ENCODE measurements around the gene AKAP1.

DNA sequence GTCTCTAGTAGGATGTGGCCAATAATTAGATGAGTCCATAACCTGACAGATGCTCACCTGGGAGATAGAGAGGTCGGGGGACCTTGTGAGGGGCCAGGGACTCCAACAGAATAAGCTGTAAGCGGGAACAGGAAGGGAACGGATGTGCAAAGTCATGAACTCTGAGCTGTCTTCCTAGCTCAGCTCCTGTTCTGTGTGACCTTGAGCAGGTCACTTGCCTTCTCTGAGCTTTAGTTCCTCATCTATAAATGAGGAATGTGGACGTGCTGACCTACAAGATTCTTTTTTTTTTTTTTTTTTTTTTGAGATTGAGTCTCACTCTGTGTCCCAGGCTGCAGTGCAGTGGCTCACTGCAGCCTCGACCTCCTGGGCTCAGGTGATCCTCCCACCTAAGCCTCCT lies 58.9 kb downstream of the AKAP1 start:
- TF ChIP-seq CTCF (IDR thresholded peaks at IDR 0.05; ENCODE audit: poor library complexity, severe bottlenecking): no peak
- TF ChIP-seq EP300 (conservative IDR thresholded peaks at IDR 0.05; ENCODE audit: poor library complexity, severe bottlenecking): no peak
- no peak for TF ChIP-seq RAD21 (conservative IDR thresholded peaks at IDR 0.05)
- no peak for TF ChIP-seq EZH2 (IDR thresholded peaks at IDR 0.05; ENCODE audit: borderline replicate concordance, insufficient read depth, low read length, poor library complexity, severe bottlenecking)
- TF ChIP-seq, protein P1, sequence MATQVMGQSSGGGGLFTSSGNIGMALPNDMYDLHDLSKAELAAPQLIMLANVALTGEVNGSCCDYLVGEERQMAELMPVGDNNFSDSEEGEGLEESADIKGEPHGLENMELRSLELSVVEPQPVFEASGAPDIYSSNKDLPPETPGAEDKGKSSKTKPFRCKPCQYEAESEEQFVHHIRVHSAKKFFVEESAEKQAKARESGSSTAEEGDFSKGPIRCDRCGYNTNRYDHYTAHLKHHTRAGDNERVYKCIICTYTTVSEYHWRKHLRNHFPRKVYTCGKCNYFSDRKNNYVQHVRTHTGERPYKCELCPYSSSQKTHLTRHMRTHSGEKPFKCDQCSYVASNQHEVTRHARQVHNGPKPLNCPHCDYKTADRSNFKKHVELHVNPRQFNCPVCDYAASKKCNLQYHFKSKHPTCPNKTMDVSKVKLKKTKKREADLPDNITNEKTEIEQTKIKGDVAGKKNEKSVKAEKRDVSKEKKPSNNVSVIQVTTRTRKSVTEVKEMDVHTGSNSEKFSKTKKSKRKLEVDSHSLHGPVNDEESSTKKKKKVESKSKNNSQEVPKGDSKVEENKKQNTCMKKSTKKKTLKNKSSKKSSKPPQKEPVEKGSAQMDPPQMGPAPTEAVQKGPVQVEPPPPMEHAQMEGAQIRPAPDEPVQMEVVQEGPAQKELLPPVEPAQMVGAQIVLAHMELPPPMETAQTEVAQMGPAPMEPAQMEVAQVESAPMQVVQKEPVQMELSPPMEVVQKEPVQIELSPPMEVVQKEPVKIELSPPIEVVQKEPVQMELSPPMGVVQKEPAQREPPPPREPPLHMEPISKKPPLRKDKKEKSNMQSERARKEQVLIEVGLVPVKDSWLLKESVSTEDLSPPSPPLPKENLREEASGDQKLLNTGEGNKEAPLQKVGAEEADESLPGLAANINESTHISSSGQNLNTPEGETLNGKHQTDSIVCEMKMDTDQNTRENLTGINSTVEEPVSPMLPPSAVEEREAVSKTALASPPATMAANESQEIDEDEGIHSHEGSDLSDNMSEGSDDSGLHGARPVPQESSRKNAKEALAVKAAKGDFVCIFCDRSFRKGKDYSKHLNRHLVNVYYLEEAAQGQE (IDR thresholded peaks at IDR 0.05; ENCODE audit: borderline replicate concordance): no peak
- no peak for TF ChIP-seq TAF1 (IDR thresholded peaks at IDR 0.05; ENCODE audit: low read depth)
